ENCODE results near the gene CCL23.

DNA sequence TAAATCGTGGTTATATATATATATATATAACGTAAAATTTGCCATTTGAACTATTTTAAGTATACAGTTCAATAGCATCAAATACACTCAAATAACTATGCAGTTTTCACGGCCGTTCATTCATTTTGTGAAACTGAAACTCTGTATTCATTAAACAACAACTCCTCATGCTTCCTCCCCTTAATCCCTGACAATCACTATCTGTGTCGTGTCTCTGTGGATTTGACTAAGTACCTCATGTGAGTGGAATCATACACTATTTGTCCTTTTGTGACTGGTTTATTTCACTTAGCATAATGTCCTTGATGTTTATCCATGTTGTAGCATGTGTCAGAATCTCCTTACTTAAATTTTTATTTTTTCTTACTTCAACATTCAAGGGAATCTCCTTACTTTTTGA is 2.8 kb downstream of the CCL23 start:
- TF ChIP-seq CTCF (IDR thresholded peaks at IDR 0.05), result no peak
- no peak for TF ChIP-seq POLR2A (IDR thresholded peaks at IDR 0.05)

Data from thyroid gland (tissue), 4 donors.